Nephron (organoid): ENCODE measurements around the gene FGL2.

Experiments
- H3K27ac Mint-ChIP-seq, 3 experiments: 2 replicates each; pipeline ENCODE4 v1.8.0; 2020; ENCODE audit warnings: mixed read lengths in 3 of 3, mild to moderate bottlenecking in 2 of 3, moderate library complexity in 1 of 3
- H3K27me3 Mint-ChIP-seq: 2 replicates; pipeline ENCODE4 v1.8.0; 2021; ENCODE audit warnings: low read depth, mild to moderate bottlenecking, moderate library complexity, mixed read lengths
- H3K36me3 Mint-ChIP-seq: 2 replicates; pipeline ENCODE4 v1.8.0; 2020; ENCODE audit warnings: low read depth, mixed read lengths
- H3K4me1 Mint-ChIP-seq: 2 replicates; pipeline ENCODE4 v1.8.0; 2020; ENCODE audit warnings: mixed read lengths
- H3K4me3 Mint-ChIP-seq, 3 experiments: 2 replicates each; pipeline ENCODE4 v1.8.0; 2020; ENCODE audit warnings: mild to moderate bottlenecking in 3 of 3, mixed read lengths in 3 of 3, moderate library complexity in 2 of 3
- H3K9me3 Mint-ChIP-seq: 2 replicates; pipeline ENCODE4 v1.8.0; 2020; ENCODE audit warnings: mixed read lengths
- TF ChIP-seq, protein P1 (sequence below), 3 experiments: fragments of 200-600 bp; sonication (generic); IDR thresholded peaks; one replicate each; pipeline ENCODE4 v1.5.0; 2021; ENCODE audit warnings: antibody characterized with exemption in 3 of 3; ENCODE audit not compliant: unreplicated experiment in 3 of 3

The FGL2 gene

DNA sequence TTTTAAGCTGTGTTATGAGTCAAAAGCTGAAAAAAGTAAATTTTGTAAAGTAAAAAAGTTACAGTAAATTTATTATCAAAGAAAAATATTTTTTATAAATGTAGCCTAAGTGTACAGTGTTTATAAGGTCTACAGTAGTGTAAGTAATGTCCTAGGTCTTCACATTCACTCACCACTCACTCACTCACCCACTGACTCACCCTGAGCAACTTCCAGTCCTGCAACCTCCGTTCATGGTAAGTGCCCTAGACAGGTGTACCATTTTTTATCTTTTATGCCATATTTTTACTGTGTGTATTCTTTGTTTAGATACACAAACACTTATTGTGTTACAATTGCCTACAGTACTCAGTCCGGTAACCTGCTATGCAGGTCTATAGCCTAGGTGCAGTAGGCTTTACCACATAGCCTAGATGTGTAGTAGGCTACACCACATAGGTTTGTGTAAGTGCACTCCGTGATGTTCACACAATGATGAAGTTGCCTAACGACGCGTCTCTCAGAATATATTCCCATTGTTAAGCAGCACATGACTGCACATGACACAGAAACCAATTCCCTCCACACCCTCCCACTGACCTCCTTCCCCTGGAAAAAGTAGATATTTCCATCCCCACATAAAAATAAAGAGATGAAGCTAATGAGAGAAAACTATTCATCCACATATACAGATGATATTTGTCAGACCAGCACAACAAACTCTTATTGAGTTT is 44.8 kb upstream of the FGL2 start:
- no peaks in the 10 kb centered on the region for H3K36me3 Mint-ChIP-seq
- peaks cover 11% of the 10 kb centered on the region for H3K4me1 Mint-ChIP-seq
- TF ChIP-seq, protein P1, sequence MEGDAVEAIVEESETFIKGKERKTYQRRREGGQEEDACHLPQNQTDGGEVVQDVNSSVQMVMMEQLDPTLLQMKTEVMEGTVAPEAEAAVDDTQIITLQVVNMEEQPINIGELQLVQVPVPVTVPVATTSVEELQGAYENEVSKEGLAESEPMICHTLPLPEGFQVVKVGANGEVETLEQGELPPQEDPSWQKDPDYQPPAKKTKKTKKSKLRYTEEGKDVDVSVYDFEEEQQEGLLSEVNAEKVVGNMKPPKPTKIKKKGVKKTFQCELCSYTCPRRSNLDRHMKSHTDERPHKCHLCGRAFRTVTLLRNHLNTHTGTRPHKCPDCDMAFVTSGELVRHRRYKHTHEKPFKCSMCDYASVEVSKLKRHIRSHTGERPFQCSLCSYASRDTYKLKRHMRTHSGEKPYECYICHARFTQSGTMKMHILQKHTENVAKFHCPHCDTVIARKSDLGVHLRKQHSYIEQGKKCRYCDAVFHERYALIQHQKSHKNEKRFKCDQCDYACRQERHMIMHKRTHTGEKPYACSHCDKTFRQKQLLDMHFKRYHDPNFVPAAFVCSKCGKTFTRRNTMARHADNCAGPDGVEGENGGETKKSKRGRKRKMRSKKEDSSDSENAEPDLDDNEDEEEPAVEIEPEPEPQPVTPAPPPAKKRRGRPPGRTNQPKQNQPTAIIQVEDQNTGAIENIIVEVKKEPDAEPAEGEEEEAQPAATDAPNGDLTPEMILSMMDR (IDR thresholded peaks at IDR 0.05; ENCODE audit: unreplicated experiment in 3 of 3): no peak
- H3K4me3 Mint-ChIP-seq: no peak overlapping the region
- no peaks in the 10 kb centered on the region for H3K9me3 Mint-ChIP-seq
- H3K27me3 Mint-ChIP-seq: no peaks in the 10 kb centered on the region
- peak overlapping the region in 2 of 3 experiments; percentile 5 to 16 for H3K27ac Mint-ChIP-seq

DNA sequence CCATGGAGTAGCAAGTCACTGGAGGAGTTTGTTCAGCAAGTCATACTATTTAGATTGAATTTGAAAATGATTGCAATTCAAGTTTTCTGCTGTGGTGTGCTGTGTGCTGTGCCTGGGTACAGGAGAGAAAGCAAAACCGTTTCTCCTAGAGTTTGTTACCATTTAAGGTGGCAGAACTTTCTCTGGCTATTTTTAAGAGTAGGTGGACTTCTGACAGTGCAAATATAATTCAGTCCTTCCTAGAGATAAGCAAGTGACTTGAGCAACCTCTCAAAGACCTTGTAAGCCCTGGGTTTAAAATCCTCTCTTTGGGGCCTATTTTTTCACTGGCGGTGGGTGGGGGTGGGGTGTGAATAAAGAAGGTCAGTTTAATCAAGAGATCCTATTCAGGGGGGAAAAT is 42.9 kb upstream of the FGL2 start:
- H3K36me3 Mint-ChIP-seq: peaks cover 4% of the 10 kb centered on the region
- no peaks in the 10 kb centered on the region for H3K27me3 Mint-ChIP-seq
- peaks cover 11% of the 10 kb centered on the region for H3K4me1 Mint-ChIP-seq
- H3K9me3 Mint-ChIP-seq: no peaks in the 10 kb centered on the region
- TF ChIP-seq, protein P1 (IDR thresholded peaks at IDR 0.05; ENCODE audit: unreplicated experiment in 3 of 3): no peak
- no peak overlapping the region for H3K4me3 Mint-ChIP-seq
- H3K27ac Mint-ChIP-seq: no peak overlapping the region

GRCh38 chr7:77242068-77242467 is 42.4 kb upstream of the FGL2 start:
- TF ChIP-seq, protein P1 (IDR thresholded peaks at IDR 0.05; ENCODE audit: unreplicated experiment in 3 of 3): no peak
- Mint-ChIP-seq H3K27me3 (no peaks in the 10 kb centered on the region), H3K4me1 (peaks cover 11% of the 10 kb centered on the region), H3K36me3 (peaks cover 4% of the 10 kb centered on the region), H3K9me3 (no peaks in the 10 kb centered on the region), H3K4me3 (no peak overlapping the region), H3K27ac (no peak overlapping the region)

DNA sequence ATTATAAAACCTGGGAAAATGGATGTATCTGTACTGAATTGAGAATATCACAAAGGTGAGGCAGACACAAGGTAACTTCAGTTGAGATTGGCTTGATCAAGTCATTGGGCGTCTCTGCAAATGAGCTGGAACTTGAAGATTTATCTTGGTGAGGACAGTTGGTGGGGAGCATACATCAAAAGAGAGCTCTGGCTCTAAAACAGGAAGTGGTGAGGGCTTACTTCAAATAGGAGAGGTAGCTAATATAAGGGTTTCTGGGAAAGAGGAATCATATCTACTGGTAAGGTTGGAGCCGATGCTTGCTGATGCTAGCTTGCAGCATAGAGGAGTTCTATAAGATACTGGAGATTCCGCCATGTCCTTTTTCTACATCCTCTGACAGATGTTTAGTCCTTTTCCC is 39.9 kb upstream of the FGL2 start:
- TF ChIP-seq, protein P1 (IDR thresholded peaks at IDR 0.05; ENCODE audit: unreplicated experiment in 3 of 3): no peak
- H3K27me3 Mint-ChIP-seq: peaks cover 3% of the 10 kb centered on the region

DNA sequence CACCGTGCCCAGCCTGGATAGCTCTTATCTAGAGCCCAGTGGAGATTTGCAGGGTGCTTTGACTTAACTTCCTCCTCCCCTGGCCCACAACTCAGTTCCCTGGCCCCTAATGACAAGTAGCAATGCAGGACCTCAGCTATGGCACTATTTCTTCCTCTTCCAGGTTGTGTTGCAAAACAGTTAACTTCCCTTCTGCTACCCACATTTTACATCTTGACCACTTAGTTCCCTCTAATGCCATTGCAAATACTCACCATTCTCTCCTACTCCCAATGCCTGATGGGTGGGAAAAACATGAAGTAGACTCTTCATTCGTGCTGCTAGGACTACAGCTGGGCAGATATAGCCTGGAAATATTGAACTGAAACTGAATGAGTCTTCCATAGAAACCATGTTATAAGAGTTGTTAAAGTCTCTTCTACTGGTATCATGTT is 39.1 kb upstream of the FGL2 start:
- Mint-ChIP-seq H3K4me1 (no peaks in the 10 kb centered on the region), H3K9me3 (no peaks in the 10 kb centered on the region), H3K27me3 (peaks cover 3% of the 10 kb centered on the region), H3K36me3 (peaks cover 4% of the 10 kb centered on the region), H3K27ac (no peak overlapping the region), H3K4me3 (no peak overlapping the region)
- TF ChIP-seq, protein P1 (IDR thresholded peaks at IDR 0.05; ENCODE audit: unreplicated experiment in 3 of 3): no peak

More for the DNA sequence above, 39.9 kb upstream of the FGL2 start:
- H3K27ac Mint-ChIP-seq: no peak overlapping the region
- H3K4me3 Mint-ChIP-seq: no peak overlapping the region
- no peaks in the 10 kb centered on the region for H3K9me3 Mint-ChIP-seq
- peaks cover 4% of the 10 kb centered on the region for H3K36me3 Mint-ChIP-seq
- no peaks in the 10 kb centered on the region for H3K4me1 Mint-ChIP-seq

DNA sequence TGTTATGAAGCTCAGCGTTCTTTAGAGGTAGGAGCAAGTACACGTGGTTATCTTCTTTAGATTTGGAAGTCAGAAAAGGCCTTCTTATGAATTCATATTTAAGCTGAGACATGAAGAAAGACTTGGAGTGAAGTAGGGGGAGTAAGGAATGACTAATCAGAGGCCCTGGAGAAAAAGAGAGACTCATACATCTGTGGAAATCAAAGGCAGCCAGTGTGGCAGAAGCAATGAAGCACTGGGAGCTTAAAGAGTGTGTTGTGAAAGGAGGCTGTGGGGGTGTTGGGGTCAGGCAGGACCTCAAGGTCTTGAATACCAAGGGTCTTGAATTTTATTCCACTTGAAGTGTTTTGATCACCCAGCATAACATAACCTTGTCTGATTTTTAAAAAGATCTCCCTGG is 35.7 kb upstream of the FGL2 start:
- H3K27ac Mint-ChIP-seq: no peak overlapping the region
- peaks cover 4% of the 10 kb centered on the region for H3K36me3 Mint-ChIP-seq
- H3K4me1 Mint-ChIP-seq: no peaks in the 10 kb centered on the region
- TF ChIP-seq, protein P1 (IDR thresholded peaks at IDR 0.05; ENCODE audit: unreplicated experiment in 3 of 3): no peak
- no peak overlapping the region for H3K4me3 Mint-ChIP-seq
- H3K9me3 Mint-ChIP-seq: peaks cover 5% of the 10 kb centered on the region
- H3K27me3 Mint-ChIP-seq: peaks cover 3% of the 10 kb centered on the region
